Measurements from ENCODE around the gene CD81. TPM values are rescaled to one million over a fixed set of nuclear protein-coding genes. Genes with fewer than 3 reads are reported as not detected.

CD81 gene
- total RNA-seq, 1 experiment from 2014 or later, result 182 TPM

DNA sequence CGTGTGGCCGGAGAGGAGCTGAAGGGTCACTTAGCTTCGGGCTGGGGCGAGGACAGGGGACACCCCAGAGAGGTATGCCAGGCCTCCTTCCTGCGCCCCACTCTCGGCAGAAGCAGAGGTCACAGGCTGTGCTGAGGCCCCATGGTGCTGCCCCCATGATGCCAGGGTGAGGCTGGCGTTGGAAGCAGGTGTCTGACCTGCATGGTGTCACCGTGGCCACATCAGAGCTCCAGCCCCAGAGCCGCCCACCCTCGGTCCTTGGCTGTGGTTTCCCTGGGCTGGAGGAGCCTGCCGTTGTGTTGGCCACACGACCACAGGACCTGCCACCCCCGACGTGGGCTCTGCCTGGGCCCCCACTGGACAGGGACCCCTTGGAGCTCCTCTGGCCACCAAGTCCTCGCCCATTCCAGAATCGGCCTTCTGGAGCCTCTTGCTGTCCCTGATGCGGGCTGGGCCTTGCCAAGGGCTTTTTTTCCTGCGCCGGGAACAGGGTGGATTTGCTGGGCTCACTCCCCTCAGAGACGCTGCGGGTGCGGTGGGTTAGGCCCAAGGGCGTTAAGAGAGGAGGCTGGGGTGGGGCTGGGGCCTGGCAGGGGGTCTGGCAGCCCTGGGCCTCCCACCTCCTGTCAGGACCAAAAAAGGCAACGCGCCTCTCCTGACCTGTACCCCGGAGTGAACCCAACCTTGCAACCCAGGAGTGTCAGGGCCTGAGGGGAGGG, 15.3 kb downstream of the CD81 start:
- Histone ChIP-seq H3K9me3 (no peaks in the 10 kb centered on the region), H3K4me3 (no peak overlapping the region), H3K27me3 (no peaks in the 10 kb centered on the region), H3K36me3 (peaks cover 67% of the 10 kb centered on the region)
- no peak for DNase-seq

DNA sequence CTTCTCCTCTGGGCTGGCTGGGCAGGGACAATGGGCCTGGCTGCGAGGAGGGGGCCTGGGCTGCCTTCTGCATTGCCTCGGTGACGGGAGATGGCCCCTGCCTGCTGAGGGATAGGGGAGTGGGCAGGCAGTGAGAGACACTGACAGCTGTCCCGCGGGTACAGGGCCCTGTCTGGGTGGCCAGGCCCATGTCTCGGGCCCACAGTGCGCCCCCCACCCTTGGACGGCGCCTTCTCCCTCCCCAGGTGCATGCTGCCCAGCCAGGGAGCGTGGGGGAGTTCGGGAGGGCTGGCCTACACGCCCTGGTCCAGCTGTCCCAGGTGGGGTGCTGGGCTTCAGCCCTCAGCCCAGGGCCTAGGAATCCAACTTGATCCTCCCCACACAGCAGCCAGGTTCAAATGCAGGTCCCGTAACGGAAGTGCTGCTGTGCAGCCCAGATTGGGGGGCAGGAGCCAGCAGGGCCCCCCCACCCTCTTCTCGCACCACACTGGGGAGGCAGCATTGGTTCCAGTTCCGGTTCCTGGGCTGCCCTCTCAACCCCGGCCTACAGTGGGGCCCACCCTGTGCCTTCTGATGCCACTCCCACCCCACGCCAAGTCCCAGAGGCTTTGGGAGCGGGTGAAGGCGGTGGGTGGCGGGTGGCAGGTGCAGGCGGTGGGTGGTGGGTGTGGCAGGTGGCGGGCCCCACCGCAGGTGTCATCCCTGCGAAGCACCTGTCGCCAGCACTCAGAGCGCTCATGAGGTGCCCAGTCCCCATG, 16.2 kb downstream of the CD81 start:
- DNase-seq, result no peak
- Histone ChIP-seq H3K9me3 (no peaks in the 10 kb centered on the region), H3K27me3 (no peaks in the 10 kb centered on the region), H3K36me3 (peaks cover 73% of the 10 kb centered on the region), H3K4me3 (no peak overlapping the region)

DNA sequence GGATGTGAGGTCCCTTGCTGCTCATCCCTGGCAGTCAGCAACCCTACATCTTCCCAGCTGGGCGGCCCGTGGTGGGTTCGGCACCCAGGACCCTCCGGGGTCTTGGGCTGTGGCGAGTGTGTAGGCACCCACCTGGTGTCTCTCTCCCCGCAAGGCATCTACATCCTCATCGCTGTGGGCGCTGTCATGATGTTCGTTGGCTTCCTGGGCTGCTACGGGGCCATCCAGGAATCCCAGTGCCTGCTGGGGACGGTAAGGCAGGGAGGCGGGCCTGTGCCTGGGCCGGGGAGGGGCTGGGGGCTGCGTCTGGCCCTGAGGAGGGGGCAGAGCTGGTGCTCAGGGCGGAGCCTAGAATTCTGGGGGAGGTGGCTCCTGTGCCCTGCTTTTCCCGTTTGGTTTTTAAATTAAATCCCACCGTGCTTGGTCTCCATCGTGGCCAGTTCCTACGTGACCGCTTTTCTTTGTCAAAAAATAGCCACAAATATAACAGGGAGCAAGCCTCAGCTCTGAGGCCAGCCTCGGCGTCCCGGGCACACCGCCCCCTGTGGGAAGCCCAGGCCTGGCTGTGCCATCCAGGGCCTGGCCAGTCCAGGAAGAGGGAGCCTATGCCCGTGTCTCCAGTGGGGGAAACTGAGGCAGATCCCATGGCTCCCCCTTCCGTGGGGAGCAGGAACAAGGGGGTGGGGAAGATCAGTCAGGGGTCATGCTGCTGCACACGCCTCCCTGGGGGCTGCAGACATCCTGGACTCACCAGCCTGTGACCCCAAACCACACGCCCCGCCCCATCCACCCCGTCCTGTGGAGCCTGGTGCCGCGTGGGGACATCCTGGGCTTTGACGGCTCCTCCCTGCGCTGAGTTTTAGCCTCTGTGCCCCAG, 17.1 kb downstream of the CD81 start:
- H3K9me3 ChIP-seq, result no peaks in the 10 kb centered on the region
- no peak for DNase-seq
- H3K27me3 ChIP-seq, result no peaks in the 10 kb centered on the region
- peaks cover 73% of the 10 kb centered on the region for H3K36me3 ChIP-seq
- H3K4me3 ChIP-seq, result no peak overlapping the region

DNA sequence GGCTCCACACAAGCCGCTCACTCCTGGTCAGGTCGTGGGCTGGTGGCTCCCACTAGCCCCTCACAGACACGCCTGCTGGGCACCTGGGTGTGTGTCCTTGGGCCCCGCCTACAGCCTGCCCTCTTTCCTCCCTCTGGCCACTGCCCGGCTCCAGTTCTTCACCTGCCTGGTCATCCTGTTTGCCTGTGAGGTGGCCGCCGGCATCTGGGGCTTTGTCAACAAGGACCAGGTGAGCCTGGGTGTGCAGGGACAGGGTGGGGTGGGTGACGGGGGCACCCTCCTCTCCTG, 17.7 kb downstream of the CD81 start:
- Histone ChIP-seq H3K27me3 (no peaks in the 10 kb centered on the region), H3K9me3 (no peaks in the 10 kb centered on the region), H3K36me3 (peaks cover 74% of the 10 kb centered on the region), H3K4me3 (no peak overlapping the region)
- no peak for DNase-seq

DNA sequence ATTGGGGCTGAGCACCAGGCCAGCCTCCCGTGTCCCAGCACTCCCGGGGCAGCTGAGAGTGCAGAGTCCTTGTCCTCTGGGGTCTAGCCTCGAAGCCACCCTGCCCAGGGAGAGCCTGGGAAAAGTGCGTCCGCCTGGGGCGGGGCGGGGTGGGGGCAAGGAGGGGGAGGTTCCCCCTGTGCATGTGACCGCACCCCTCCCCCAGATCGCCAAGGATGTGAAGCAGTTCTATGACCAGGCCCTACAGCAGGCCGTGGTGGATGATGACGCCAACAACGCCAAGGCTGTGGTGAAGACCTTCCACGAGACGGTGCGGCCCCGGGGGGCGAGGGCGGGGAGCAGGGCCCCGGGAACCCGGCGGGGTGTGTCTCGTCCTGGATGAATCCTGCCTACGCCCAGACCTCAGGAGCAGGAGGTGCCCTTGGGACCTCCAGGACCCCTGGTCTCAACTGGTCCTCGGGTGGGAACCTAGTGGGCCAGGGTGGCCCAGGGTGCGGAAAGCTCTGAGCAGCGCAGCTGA, 18.2 kb downstream of the CD81 start:
- Histone ChIP-seq H3K36me3 (peaks cover 71% of the 10 kb centered on the region), H3K4me3 (no peak overlapping the region), H3K27me3 (no peaks in the 10 kb centered on the region), H3K9me3 (no peaks in the 10 kb centered on the region)
- no peak for DNase-seq

DNA sequence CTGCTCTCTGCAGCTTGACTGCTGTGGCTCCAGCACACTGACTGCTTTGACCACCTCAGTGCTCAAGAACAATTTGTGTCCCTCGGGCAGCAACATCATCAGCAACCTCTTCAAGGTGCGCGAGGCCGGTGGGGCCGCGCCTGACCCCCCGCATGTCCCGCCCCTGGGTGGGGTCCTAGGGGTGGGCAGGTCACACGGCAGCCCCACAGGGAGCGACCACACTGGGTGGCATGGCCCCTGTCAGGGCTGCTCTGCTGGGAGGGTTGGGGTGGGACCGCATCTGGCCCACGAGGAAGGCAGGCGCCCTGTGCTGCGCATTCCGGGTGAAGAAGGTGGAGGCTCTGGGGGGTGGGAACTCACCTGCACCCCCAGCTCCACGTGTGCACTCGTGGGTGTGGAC, 18.7 kb downstream of the CD81 start:
- Histone ChIP-seq H3K4me3 (no peak overlapping the region), H3K27me3 (no peaks in the 10 kb centered on the region), H3K9me3 (no peaks in the 10 kb centered on the region), H3K36me3 (peaks cover 68% of the 10 kb centered on the region)
- DNase-seq, result no peak

DNA sequence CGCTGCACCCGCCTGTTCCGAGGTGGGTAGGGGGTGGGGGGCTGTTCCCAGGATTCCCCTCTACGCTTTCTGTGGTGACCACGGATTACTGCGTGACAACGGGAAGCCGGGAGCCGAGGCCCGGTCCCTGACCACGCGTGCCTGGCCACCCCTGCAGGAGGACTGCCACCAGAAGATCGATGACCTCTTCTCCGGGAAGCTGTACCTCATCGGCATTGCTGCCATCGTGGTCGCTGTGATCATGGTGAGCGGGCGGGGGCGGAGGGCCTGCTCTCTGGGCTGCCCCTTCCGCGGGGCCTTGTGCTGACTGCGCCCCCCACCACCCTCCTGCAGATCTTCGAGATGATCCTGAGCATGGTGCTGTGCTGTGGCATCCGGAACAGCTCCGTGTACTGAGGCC, 19.4 kb downstream of the CD81 start:
- H3K4me3 ChIP-seq, result no peak overlapping the region
- no peaks in the 10 kb centered on the region for H3K27me3 ChIP-seq
- H3K9me3 ChIP-seq, result no peaks in the 10 kb centered on the region
- H3K36me3 ChIP-seq, result peaks cover 67% of the 10 kb centered on the region
- DNase-seq, result no peak

DNA sequence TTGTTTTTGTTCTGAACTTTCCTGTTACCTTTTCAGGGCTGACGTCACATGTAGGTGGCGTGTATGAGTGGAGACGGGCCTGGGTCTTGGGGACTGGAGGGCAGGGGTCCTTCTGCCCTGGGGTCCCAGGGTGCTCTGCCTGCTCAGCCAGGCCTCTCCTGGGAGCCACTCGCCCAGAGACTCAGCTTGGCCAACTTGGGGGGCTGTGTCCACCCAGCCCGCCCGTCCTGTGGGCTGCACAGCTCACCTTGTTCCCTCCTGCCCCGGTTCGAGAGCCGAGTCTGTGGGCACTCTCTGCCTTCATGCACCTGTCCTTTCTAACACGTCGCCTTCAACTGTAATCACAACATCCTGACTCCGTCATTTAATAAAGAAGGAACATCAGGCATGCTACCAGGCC, 19.9 kb downstream of the CD81 start:
- DNase-seq, result no peak
- no peaks in the 10 kb centered on the region for H3K27me3 ChIP-seq
- peaks cover 64% of the 10 kb centered on the region for H3K36me3 ChIP-seq
- no peaks in the 10 kb centered on the region for H3K9me3 ChIP-seq
- no peak overlapping the region for H3K4me3 ChIP-seq

DNA sequence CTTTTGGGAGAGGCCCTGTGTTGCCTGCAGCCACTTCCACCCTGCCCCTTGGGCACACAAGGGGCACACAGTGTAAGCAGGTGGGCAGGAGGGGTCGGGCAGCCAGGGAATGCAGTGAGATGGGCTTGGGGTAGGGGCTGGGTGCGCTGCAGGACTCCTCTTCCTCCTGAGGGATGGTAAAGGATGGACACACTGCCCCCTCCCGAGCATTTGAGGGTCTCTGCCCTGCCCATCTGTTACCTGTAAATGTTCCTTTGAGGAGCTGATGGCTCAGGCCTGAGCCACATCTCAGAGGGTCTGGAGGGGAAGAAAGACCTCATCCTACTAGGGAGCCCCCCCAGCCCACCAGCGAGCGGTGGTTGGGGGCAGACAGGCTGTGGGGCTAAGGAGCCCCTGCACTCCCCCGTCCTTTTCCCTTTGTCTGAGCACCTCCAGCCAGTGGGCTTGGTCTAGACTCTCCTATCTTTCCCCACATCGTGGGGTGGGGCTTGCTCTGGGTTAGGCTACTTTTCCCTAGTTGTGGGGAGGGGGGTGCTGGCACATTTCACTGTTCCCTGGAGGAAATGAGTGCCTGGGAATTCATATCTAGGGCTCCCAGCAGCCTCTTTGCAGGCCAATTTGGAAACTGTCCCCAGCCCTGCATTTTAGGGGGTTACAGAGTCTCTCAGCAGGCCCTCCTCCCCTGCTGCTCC, 21.7 kb downstream of the CD81 start:
- Histone ChIP-seq H3K36me3 (peaks cover 73% of the 10 kb centered on the region), H3K27me3 (no peaks in the 10 kb centered on the region), H3K4me3 (peak overlapping the region; percentile 61), H3K9me3 (no peaks in the 10 kb centered on the region)
- DNase-seq, result no peak

DNA sequence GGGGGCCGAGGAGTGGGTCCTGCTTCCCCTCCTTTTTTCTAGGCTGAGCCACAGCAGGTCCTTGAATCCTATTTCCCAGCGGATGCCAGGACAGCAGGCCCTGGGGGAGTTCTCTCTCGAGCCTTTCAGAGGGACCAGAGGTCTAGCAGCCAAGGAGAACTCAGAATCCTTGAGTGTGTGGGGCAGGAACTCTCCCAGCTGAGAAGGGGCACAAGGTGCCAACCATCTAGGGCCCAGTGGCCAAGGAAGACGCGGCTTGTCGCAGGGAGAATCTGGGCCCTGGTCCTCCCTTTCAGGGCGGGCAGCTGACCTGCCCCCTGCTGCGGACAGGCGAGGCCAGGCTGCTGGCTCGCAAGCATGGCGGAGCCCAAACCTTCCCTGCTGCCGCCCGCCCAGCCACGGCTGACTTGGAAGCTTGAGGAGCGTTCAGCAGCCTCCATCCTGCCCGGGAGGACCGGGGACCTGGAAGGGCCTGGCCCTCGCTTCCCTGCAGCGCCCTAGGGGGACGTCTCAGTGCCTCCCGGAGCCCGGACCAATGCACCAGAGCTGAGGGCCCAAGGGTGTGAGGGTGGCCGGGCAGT, 22.5 kb downstream of the CD81 start:
- Histone ChIP-seq H3K4me3 (peak overlapping the region; percentile 61), H3K9me3 (no peaks in the 10 kb centered on the region), H3K36me3 (peaks cover 72% of the 10 kb centered on the region), H3K27me3 (no peaks in the 10 kb centered on the region)
- DNase-seq, result peak; percentile 53

DNA sequence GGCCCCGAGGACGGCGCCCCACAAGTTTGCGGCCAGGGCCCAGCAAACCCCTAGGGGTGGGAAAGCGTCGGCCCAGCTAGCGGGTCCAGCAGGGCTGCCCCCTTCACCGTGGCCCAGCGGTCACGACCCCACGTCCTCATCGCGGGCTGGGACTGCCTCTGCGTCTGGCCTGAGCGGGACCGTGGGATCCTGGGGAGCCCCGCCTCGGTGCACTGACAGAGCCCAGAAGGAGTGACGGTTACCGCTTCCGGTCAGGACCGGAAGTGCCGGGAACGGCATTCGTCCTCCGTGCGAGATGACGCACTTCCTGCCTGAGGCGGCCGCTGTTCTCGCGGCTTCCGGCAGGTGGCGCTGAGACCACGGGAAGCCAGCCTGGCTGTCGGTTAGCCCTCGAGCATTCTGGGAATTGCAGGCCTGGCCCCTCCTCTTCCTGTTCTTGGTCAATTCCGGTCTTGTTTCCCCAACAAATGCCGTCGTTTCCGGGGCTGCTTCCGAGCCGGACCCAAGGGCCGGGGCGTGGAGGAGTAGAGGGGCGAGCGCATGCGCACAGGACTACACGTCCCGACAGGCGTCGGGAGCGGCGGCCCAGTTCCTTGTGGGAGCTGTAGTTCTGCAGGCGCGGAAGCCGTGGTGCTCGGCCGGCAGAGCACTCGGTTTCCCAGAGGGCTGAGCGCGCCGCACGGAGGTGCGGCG, 23.1 kb downstream of the CD81 start, which contains the start of gene TSSC4:
TSSC4 (plus strand) TSS at position 682 of the 693 bp plus-strand sequence. CDS start 1,884 bp downstream, outside the sequence.
- DNase-seq, result peak; percentile 99
- H3K9me3 ChIP-seq, result no peaks in the 10 kb centered on the region
- peak within 1 kb of the TSS; percentile 96 for H3K4me3 ChIP-seq
- H3K27me3 ChIP-seq, result no peaks in the 10 kb centered on the region
- H3K36me3 ChIP-seq, result peaks cover 68% of the 10 kb centered on the region

DNA sequence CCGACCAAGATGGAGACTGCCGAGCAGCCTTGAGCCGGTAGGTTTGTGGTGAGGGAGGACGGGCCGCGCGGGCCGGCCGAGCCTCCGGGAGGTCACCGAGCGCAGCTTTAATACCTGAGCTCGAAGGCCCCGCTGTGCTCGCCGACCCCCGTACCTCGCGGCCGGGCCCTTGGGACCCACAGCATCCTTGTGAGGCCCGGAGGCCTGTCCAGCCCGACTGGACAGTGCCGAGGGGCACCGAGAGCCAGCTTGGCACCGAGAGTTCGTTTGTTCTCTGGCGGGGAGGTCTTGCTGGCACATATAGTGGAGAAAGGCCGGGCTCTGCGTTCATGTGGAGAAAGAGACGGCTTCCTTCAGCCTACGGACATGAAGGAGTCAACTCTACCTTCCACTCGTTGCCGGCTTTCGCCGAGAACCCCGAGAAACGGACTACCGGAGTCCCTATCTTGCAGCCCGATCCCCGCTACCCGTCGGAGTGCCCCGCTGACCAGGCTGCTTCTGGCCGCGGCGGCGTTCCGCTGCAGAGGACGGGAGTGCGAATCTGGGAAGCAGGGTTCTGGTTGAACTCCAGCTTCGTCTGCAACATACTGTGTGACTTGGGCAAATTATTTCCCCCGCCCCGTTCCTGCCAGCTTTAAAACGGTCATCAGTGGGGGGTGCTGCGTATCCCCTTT, 23.8 kb downstream of the CD81 start:
- no peaks in the 10 kb centered on the region for H3K9me3 ChIP-seq
- H3K36me3 ChIP-seq, result peaks cover 62% of the 10 kb centered on the region
- H3K4me3 ChIP-seq, result peak overlapping the region; percentile 96
- no peak for DNase-seq
- H3K27me3 ChIP-seq, result no peaks in the 10 kb centered on the region

DNA sequence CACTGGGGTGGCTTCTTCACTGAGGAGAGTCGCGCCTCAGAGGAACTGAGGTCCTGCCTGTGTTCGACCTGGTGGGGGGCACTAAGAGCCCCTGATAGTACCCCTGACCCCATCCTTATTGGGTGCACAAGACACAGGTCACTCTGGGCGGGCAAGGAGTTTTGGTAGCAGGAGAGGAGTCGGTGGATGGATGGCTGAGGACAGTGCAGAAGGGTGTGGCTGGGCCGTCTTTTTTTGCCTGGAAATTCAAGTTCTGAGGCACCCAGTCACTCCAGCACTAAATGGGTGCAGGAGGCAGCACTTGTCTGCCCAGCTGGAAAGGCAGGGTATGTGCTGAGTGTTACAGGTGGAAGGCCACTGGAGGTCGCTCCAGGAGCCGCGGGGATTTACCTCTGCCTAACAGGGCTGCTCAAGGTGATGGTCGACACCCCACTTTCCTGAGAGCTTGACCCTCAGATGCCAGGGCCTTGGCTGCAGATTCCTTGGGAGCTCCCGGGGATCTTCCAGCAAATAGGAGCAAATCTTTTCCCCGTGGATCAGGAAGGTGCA, 24.4 kb downstream of the CD81 start:
- no peak for DNase-seq
- peaks cover 55% of the 10 kb centered on the region for H3K36me3 ChIP-seq
- H3K4me3 ChIP-seq, result peak overlapping the region; percentile 96

DNA sequence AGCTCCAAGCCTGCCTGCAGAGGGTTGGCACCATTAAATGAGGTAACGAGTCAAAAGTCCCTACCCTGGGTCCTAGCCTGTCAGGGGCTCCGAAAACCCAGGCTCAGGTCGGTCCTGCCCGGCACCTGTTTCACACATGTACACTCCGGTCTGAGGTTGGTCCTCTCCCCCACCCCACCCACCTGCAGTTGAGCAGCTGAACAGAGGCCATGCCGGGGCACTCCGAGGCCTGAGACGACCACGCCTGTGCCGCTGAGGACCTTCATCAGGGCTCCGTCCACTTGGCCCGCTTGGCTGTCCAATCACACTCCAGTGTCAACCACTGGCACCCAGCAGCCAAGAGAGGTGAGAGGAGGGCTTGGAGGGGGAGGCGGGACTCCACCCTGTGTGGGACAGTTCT, 25.0 kb downstream of the CD81 start:
- Histone ChIP-seq H3K36me3 (peaks cover 50% of the 10 kb centered on the region), H3K27me3 (no peaks in the 10 kb centered on the region), H3K9me3 (no peaks in the 10 kb centered on the region), H3K4me3 (peak overlapping the region; percentile 96)
- no peak for DNase-seq

More for the DNA sequence above, 24.4 kb downstream of the CD81 start:
- Histone ChIP-seq H3K27me3 (no peaks in the 10 kb centered on the region), H3K9me3 (no peaks in the 10 kb centered on the region)

Data from MG63 (cell line).